Measurements from ENCODE around the gene STXBP5. TPM values are rescaled to one million over a fixed set of nuclear protein-coding genes. Genes with fewer than 3 reads are reported as not detected.

Gene STXBP5
- total and polyA plus RNA-seq, 2 of the 4 experiments (the other 2 are of a cell fraction): 13.2 to 46.4 TPM

DNA sequence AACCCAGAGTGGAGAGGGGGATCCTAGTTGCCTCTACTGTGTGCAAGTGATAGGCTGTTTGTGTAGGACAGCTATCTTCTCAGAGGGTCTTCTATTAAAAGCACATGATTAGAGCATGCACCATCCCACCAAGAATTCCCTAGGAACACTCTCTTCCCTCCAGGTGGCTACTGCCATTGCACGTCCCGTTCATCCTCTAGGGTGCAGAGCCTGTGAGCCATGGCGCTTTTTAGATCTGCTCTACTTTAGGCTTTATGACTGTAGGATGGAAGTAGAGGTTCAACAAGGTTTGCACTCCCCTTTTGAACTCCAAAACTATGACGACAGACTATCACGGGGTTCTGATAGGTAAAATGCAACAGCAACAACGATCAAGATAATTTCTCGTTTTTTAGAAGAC is 213.7 kb downstream of the STXBP5 start:
- ATAC-seq (ENCODE audit: low read depth) (no peak), DNase-seq (no peak)
- TF ChIP-seq CEBPB (IDR thresholded peaks at IDR 0.05; ENCODE audit: low read depth, low read length) (no peak), FOS (IDR thresholded peaks at IDR 0.05; ENCODE audit: low read depth, low read length) (no peak), CHD1 (IDR thresholded peaks at IDR 0.05; ENCODE audit: low read depth, low read length) (no peak), SMC3 (IDR thresholded peaks at IDR 0.05; ENCODE audit: low read depth, low read length) (no peak), RAD21 (IDR thresholded peaks at IDR 0.05; ENCODE audit: low read length) (no peak), POLR2A (IDR thresholded peaks at IDR 0.05; ENCODE audit: low read depth, low read length) (no peak), MXI1 (IDR thresholded peaks at IDR 0.05; ENCODE audit: borderline replicate concordance, low read depth, low read length) (no peak), MAZ (IDR thresholded peaks at IDR 0.05; ENCODE audit: borderline replicate concordance, low read depth, low read length) (no peak), MAFK (IDR thresholded peaks at IDR 0.05; ENCODE audit: low read depth, low read length) (no peak), BHLHE40 (IDR thresholded peaks at IDR 0.05; ENCODE audit: low read depth, low read length) (no peak), RCOR1 (IDR thresholded peaks at IDR 0.05; ENCODE audit: insufficient replicate concordance, low read length) (no peak), NFE2L2 (IDR thresholded peaks at IDR 0.05; ENCODE audit: low read depth, low read length) (no peak), RFX5 (IDR thresholded peaks at IDR 0.05; ENCODE audit: low read depth, low read length) (no peak)
- TF ChIP-seq, protein P1, sequence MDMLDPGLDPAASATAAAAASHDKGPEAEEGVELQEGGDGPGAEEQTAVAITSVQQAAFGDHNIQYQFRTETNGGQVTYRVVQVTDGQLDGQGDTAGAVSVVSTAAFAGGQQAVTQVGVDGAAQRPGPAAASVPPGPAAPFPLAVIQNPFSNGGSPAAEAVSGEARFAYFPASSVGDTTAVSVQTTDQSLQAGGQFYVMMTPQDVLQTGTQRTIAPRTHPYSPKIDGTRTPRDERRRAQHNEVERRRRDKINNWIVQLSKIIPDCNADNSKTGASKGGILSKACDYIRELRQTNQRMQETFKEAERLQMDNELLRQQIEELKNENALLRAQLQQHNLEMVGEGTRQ (IDR thresholded peaks at IDR 0.05; ENCODE audit: low read depth, low read length): no peak
- TF ChIP-seq, protein P2, sequence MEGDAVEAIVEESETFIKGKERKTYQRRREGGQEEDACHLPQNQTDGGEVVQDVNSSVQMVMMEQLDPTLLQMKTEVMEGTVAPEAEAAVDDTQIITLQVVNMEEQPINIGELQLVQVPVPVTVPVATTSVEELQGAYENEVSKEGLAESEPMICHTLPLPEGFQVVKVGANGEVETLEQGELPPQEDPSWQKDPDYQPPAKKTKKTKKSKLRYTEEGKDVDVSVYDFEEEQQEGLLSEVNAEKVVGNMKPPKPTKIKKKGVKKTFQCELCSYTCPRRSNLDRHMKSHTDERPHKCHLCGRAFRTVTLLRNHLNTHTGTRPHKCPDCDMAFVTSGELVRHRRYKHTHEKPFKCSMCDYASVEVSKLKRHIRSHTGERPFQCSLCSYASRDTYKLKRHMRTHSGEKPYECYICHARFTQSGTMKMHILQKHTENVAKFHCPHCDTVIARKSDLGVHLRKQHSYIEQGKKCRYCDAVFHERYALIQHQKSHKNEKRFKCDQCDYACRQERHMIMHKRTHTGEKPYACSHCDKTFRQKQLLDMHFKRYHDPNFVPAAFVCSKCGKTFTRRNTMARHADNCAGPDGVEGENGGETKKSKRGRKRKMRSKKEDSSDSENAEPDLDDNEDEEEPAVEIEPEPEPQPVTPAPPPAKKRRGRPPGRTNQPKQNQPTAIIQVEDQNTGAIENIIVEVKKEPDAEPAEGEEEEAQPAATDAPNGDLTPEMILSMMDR (conservative IDR thresholded peaks at IDR 0.05; ENCODE audit: low read depth, low read length): no peak
- TF ChIP-seq, protein P3, sequence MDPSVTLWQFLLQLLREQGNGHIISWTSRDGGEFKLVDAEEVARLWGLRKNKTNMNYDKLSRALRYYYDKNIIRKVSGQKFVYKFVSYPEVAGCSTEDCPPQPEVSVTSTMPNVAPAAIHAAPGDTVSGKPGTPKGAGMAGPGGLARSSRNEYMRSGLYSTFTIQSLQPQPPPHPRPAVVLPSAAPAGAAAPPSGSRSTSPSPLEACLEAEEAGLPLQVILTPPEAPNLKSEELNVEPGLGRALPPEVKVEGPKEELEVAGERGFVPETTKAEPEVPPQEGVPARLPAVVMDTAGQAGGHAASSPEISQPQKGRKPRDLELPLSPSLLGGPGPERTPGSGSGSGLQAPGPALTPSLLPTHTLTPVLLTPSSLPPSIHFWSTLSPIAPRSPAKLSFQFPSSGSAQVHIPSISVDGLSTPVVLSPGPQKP (IDR thresholded peaks at IDR 0.05; ENCODE audit: borderline replicate concordance, low read depth, low read length): no peak
- no CpG with 5 or more reads among the region's 7 CpGs for WGBS, 2 experiments (ENCODE audit: extremely low coverage in 2 of 2, insufficient read length in 1 of 2)
- Histone ChIP-seq H3K23ac (ENCODE audit: low read depth, low read length) (no peak overlapping the region), H3K9me3 (ENCODE audit: control insufficient read depth, insufficient read depth, low read length) (no peaks in the 10 kb centered on the region), H3K79me1 (ENCODE audit: low read depth in 1 of 2, low read length in 2 of 2) (no peaks in the 10 kb centered on the region), H3K4me2 (ENCODE audit: low read depth, low read length) (no peak overlapping the region), H2AK9ac (replicated peaks; ENCODE audit: low read depth, low read length, poor library complexity) (no peak overlapping the region), H3K4me1 (ENCODE audit: control insufficient read depth, insufficient read depth, low read length) (no peaks in the 10 kb centered on the region), H3K56ac (ENCODE audit: extremely low read depth, insufficient read depth, low read length) (no peak overlapping the region), H3K27me3 (ENCODE audit: control insufficient read depth, insufficient read depth, low read length) (peaks cover 3% of the 10 kb centered on the region), H3K9ac (ENCODE audit: low read depth, low read length) (no peak overlapping the region), H3K14ac (replicated peaks; ENCODE audit: low read depth, low read length) (no peak overlapping the region), H3K9me1 (ENCODE audit: insufficient read depth, low read length) (no peaks in the 10 kb centered on the region), H4K5ac (ENCODE audit: low read depth, low read length) (no peak overlapping the region), H2BK5ac (ENCODE audit: low read depth, low read length, poor library complexity, severe bottlenecking) (no peak overlapping the region), H4K91ac (ENCODE audit: insufficient read depth, low read depth, low read length) (no peak overlapping the region), H2BK15ac (ENCODE audit: low read depth, low read length) (no peak overlapping the region), H3K27ac (ENCODE audit: insufficient read depth, low read length) (no peak overlapping the region), H4K8ac (ENCODE audit: low read depth in 2 of 2, low read length in 2 of 2) (no peak overlapping the region), H3K4ac (ENCODE audit: low read depth, low read length) (no peak overlapping the region), H2BK20ac (ENCODE audit: low read depth, low read length) (no peak overlapping the region), H3K18ac (ENCODE audit: low read depth, low read length) (no peak overlapping the region), H3K4me3 (ENCODE audit: insufficient read depth, low read depth, low read length) (no peak overlapping the region), H4K20me1 (ENCODE audit: insufficient read depth, low read length) (no peaks in the 10 kb centered on the region), H2AFZ (replicated peaks; ENCODE audit: low read length, poor library complexity) (no peak overlapping the region), H2BK120ac (ENCODE audit: low read depth, low read length) (no peak overlapping the region), H2AK5ac (ENCODE audit: low read depth, low read length) (no peak overlapping the region), H3K36me3 (ENCODE audit: control insufficient read depth, insufficient read depth, low read length) (no peaks in the 10 kb centered on the region)
- ChIA-PET CTCF (no interaction called here), POLR2A (ENCODE audit: unreplicated experiment) (no interaction called here)
- BruUV-seq (replicated peaks): no TSS peak
- intact Hi-C loops (cut with micrococcal nuclease): no loop called here
- dilution Hi-C loops (cut with HindIII; ENCODE audit: low sequenced_read_pairs, unreplicated experiment): no loop called here
- in situ Hi-C loops (cut with MboI; ENCODE audit: low sequenced_read_pairs): no loop called here

Data from IMR-90 (cell line).